TTC549 (cell line): Measurements from ENCODE around the gene SLC11A1.

ENCODE experiments used
- FAIRE-seq: peaks from 2 replicates; lab custom pipeline; 2012; peaks lifted over from hg19 to GRCh38; lab: Jason Lieb, UNC

Gene SLC11A1

GRCh38 chr2:218381916-218382366 lies at the start of gene SLC11A1:
SLC11A1 (plus strand) TSS chr2:218382273; CDS start chr2:218382369, 96 bp downstream.
- FAIRE-seq = no peak

GRCh38 chr2:218332288-218332687 lies 49.8 kb upstream of the SLC11A1 start:
- FAIRE-seq = no peak

- no peak for FAIRE-seq
Observed at GRCh38 chr2:218332920-218333645, 49.0 kb upstream of the SLC11A1 start.

GRCh38 chr2:218334531-218334930 lies 47.5 kb upstream of the SLC11A1 start:
- no peak for FAIRE-seq

- no peak for FAIRE-seq
Observed at GRCh38 chr2:218340656-218341055, 41.4 kb upstream of the SLC11A1 start.

GRCh38 chr2:218341381-218341780 lies 40.7 kb upstream of the SLC11A1 start:
- FAIRE-seq = no peak

GRCh38 chr2:218342837-218343236 lies 39.2 kb upstream of the SLC11A1 start:
- FAIRE-seq = no peak

GRCh38 chr2:218343591-218343990 lies 38.5 kb upstream of the SLC11A1 start:
- no peak for FAIRE-seq

- FAIRE-seq = no peak
Observed at GRCh38 chr2:218344090-218344754, 37.9 kb upstream of the SLC11A1 start.

GRCh38 chr2:218344755-218345417 lies 37.2 kb upstream of the SLC11A1 start:
- FAIRE-seq = no peak

GRCh38 chr2:218345491-218346236 lies 36.4 kb upstream of the SLC11A1 start:
- no peak for FAIRE-seq

GRCh38 chr2:218347172-218347571 lies 34.9 kb upstream of the SLC11A1 start:
- FAIRE-seq = no peak

GRCh38 chr2:218354045-218354444 lies 28.0 kb upstream of the SLC11A1 start:
- FAIRE-seq = no peak

- no peak for FAIRE-seq
Observed at GRCh38 chr2:218354850-218355443, 27.1 kb upstream of the SLC11A1 start.

- FAIRE-seq = no peak
Observed at GRCh38 chr2:218357236-218358177, 24.6 kb upstream of the SLC11A1 start.

- FAIRE-seq = no peak
Observed at GRCh38 chr2:218360453-218360852, 21.6 kb upstream of the SLC11A1 start.

GRCh38 chr2:218362606-218363005 lies 19.5 kb upstream of the SLC11A1 start:
- FAIRE-seq = no peak

- no peak for FAIRE-seq
Observed at GRCh38 chr2:218363736-218364135, 18.3 kb upstream of the SLC11A1 start.

GRCh38 chr2:218364196-218364595 lies 17.9 kb upstream of the SLC11A1 start:
- no peak for FAIRE-seq

- FAIRE-seq = no peak
Observed at GRCh38 chr2:218366621-218367414, 15.3 kb upstream of the SLC11A1 start.
